ENCODE measurements around the gene PRSS56. TPM values are rescaled to one million over a fixed set of nuclear protein-coding genes. Genes with fewer than 3 reads are reported as not detected.

Gene PRSS56
- total RNA-seq, 4 donors from 2014 or later = not detected

- Histone ChIP-seq H3K27me3 (peaks cover 14% of the 10 kb centered on the region), H3K27ac (no peak overlapping the region), H3K36me3 (no peaks in the 10 kb centered on the region), H3K4me3 (replicated peaks in 1 of 3) (no peak overlapping the region), H3K4me1 (peaks cover 0 to 20% of the 10 kb centered on the region in 2 donors), H3K9me3 (no peaks in the 10 kb centered on the region)
- intact Hi-C loops (cut with DNase I) = no loop called here
- DNase-seq = no peak
- TF ChIP-seq CTCF (IDR thresholded peaks at IDR 0.05) = no peak
- TF ChIP-seq POLR2A (IDR thresholded peaks at IDR 0.05) = no peak
- WGBS, 2 donors = 87 to 90% methylated on average over 20 to 28 of the region's 30 CpGs
Observed at GRCh38 chr2:232490221-232491138, 29.7 kb upstream of the PRSS56 start.

- 95% methylated on average over 12 of the region's 12 CpGs for WGBS, 2 donors
- H3K36me3 ChIP-seq = no peaks in the 10 kb centered on the region
- DNase-seq = no peak
- H3K4me3 ChIP-seq (replicated peaks in 1 of 3) = no peak overlapping the region
- H3K4me1 ChIP-seq = peaks cover 0 to 13% of the 10 kb centered on the region in 2 donors
- intact Hi-C loops (cut with DNase I) = no loop called here
- no peaks in the 10 kb centered on the region for H3K9me3 ChIP-seq
- H3K27ac ChIP-seq = no peak overlapping the region
- no peak for TF ChIP-seq POLR2A (IDR thresholded peaks at IDR 0.05)
- no peak for TF ChIP-seq CTCF (IDR thresholded peaks at IDR 0.05)
- peaks cover 7% of the 10 kb centered on the region for H3K27me3 ChIP-seq
Observed at GRCh38 chr2:232491139-232491780, 28.9 kb upstream of the PRSS56 start.

GRCh38 chr2:232492236-232492848 is 27.8 kb upstream of the PRSS56 start:
- no peaks in the 10 kb centered on the region for H3K9me3 ChIP-seq
- H3K4me1 ChIP-seq = peaks cover 0 to 2% of the 10 kb centered on the region in 2 donors
- H3K27me3 ChIP-seq = no peaks in the 10 kb centered on the region
- no peak overlapping the region for H3K4me3 ChIP-seq (replicated peaks in 1 of 3)
- H3K36me3 ChIP-seq = no peaks in the 10 kb centered on the region
- intact Hi-C loops (cut with DNase I) = no loop called here
- DNase-seq = no peak
- H3K27ac ChIP-seq = no peak overlapping the region
- TF ChIP-seq POLR2A (IDR thresholded peaks at IDR 0.05) (no peak), CTCF (IDR thresholded peaks at IDR 0.05) (no peak)
- WGBS, 2 donors = 76 to 78% methylated on average over 8 of the region's 8 CpGs

- Histone ChIP-seq H3K4me1 (no peaks in the 10 kb centered on the region), H3K9me3 (no peaks in the 10 kb centered on the region), H3K27ac (no peak overlapping the region), H3K27me3 (no peaks in the 10 kb centered on the region), H3K36me3 (no peaks in the 10 kb centered on the region), H3K4me3 (replicated peaks in 1 of 3) (no peak overlapping the region)
- DNase-seq = no peak
- WGBS, 2 donors = 86 to 91% methylated on average over 21 of the region's 24 CpGs
- TF ChIP-seq POLR2A (IDR thresholded peaks at IDR 0.05) (no peak), CTCF (IDR thresholded peaks at IDR 0.05) (no peak)
- intact Hi-C loops (cut with DNase I) = no loop called here
Observed at GRCh38 chr2:232492963-232493700, 27.1 kb upstream of the PRSS56 start.

Data from thyroid gland (tissue), 4 donors.